NCI-H460 (cell line): ENCODE data around the gene ITGB8. TPM values are rescaled to one million over a fixed set of nuclear protein-coding genes. Genes with fewer than 3 reads are reported as not detected.
"Not testable (repeated sequence)": the region's sequence is repeated elsewhere in the genome, so short reads cannot be mapped to it uniquely, and the experiment has no call there.

Source experiments
- DNase-seq: peaks from one replicate; pipeline ENCODE4 v3.0.0-alpha.2; 2016; ENCODE audit warnings: low read depth; ENCODE audit errors: extremely low read depth
- polyA plus RNA-seq: library from polyadenylated mRNA; depleted of rRNA; stranded (reverse); fragments of >200 nt; gene quantifications from 2 replicates; pipeline ENCODE4 v1.2.3, GENCODE V29; 2014; cell fraction: nucleus; rRNA removed
- total RNA-seq: library from RNA; depleted of rRNA; stranded (reverse); fragments of >200 nt; shearing (Covaris generic); gene quantifications from 2 replicates; pipeline ENCODE4 v1.2.3, GENCODE V29; 2014; rRNA removed

The ITGB8 gene
- 15.6 and 18.5 TPM in 2 replicates for total RNA-seq
- 12.8 and 21.6 TPM in 2 replicates for polyA plus RNA-seq

- peak; percentile 71 for DNase-seq
Measured at GRCh38 chr7:20330239-20330927, at the start of gene ITGB8. ITGB8 (plus strand) TSS chr7:20330900; CDS start chr7:20331807, 907 bp downstream.

DNA sequence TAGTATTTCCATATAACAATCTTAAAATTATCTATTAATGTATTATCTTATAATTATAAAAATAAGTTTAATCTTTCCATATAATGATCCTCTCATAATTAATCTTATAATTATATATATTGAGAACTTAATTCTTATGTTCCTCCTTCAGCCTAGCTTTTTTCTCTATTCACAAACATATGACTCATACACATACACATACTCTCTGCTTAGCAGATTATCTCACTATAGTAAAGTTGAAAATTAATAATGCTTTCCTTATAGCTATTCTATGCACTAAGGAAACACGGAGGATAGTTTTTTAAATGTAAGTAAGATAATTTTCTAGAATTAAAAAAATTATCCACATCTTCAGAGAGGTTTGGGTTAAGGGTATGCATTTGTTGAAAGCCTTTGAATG lies 47.7 kb upstream of the ITGB8 start:
- DNase-seq, result no peak

GRCh38 chr7:20283385-20283784 lies 47.3 kb upstream of the ITGB8 start:
- no peak for DNase-seq

- DNase-seq, result no peak
Measured at GRCh38 chr7:20284003-20284770, 46.5 kb upstream of the ITGB8 start.

GRCh38 chr7:20284771-20285143 lies 45.9 kb upstream of the ITGB8 start:
- DNase-seq, result no peak

GRCh38 chr7:20287317-20287716 lies 43.4 kb upstream of the ITGB8 start:
- no peak for DNase-seq

GRCh38 chr7:20288036-20288435 lies 42.7 kb upstream of the ITGB8 start:
- DNase-seq, result no peak

DNA sequence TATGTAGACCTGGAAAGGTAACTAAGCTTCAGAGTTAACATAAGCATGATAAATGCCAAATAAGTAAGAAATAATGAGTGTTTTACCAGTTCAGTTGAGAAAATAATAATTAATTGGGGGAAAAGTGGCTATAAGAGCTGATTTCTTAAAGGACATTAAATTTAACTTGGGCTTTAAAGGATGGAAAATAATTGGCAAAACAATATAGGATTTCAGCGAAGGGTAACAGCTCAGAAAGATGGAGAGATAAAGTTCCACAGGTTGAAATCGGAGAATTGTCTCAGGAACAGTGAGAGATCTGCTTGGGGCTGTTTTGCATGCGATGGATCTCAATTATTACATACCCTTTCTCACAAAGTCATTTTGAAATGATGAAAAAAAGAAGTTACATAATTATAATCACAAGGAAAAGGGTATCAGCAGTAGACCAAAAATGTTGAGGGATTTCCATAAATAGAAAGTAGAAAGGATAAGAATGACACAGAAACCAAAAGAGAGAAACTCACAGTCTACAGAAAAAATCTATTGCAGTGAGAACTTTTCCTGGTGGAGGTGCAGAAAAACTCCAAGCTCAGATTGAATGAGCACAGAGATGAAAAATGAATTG lies 40.1 kb upstream of the ITGB8 start:
- DNase-seq, result no peak

GRCh38 chr7:20293336-20293735 lies 37.4 kb upstream of the ITGB8 start:
- no peak for DNase-seq

DNA sequence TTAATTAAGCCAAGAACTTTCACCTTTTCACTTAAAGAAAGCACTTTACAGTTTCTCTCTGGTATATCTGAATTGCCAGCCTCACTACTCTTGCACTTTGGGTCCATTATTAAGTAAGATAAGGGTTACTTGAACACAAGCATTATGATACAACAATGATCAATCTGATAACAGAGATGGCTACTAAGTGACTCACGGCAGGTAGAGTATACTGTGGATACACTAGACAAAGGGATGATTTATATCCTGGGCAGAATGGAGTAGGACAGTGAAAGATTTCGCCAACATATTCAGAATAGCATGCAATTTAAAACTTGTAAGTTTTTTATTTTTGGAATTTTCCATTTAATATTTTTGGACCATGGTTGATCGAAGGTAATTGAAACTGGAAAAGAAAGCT lies 34.3 kb upstream of the ITGB8 start:
- no peak for DNase-seq

- no peak for DNase-seq
Measured at GRCh38 chr7:20296901-20297300, 33.8 kb upstream of the ITGB8 start.

DNA sequence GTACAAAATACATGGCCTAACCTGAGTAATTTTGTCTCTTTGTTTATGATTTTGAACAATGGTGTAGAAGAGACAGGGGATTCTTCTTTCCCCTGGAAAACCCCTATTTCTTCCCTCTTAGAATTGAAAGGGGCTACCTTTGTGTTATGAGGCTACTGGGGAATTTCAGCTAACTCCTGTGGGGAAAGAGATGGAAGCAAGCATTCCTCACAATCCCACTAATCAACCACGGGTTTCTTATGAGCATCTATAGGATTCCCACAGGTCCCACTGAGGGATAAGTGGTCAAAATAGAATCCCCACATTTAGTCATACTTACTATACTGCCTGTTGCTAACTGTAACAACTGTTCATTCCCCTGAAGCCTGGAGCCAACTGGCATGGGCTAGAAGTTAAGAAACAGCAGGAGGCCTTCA lies 32.2 kb upstream of the ITGB8 start:
- no peak for DNase-seq

DNA sequence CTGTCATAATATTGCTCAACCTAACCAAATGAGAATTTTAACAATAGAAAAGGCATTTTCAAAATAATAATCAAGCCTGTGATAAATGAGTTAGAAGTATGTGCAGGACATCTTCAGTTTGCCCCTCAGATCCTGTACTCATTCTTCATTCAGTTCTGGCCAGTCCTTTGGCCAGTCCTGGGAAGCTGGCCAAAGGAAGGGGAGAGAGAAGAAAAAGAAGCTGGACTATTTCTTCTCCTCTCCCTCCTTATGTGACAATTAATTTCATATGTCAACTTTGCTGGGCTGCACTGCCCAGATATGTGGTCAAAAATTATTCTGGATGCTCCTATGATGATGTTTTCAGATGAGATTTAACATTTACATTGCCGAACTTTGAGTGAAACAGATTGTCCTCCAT lies 31.6 kb upstream of the ITGB8 start:
- no peak for DNase-seq

- DNase-seq, result no peak
Measured at GRCh38 chr7:20299647-20300312, 30.9 kb upstream of the ITGB8 start.

DNA sequence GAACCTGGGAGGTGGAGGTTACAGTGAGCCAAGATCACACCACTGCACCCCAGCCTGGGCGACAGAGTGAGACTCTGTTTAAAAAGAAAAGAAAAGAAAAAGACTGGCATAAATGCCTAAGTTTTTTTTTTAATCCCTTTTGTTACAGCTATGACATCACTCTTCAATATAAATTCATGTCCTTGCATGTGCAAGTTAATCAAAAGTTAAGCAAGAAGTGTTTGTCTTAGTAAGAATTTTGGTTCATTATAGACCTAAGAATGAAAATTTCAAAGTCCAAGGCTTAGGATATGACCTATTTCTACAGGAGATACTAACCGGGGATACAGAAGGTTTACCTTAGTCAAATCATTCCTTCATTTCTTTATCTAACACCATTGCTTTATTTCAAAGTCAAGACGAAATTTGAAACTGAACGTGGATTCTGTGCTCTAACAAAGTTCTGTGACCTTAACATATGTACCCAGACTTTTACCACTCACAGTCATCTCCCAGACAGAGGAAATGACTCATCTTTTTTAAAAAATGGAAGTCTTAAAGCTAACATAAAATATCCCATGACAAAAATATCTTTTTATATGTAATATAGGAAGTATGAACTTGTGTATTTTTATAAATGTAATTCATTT lies 29.3 kb upstream of the ITGB8 start:
- no peak for DNase-seq

DNA sequence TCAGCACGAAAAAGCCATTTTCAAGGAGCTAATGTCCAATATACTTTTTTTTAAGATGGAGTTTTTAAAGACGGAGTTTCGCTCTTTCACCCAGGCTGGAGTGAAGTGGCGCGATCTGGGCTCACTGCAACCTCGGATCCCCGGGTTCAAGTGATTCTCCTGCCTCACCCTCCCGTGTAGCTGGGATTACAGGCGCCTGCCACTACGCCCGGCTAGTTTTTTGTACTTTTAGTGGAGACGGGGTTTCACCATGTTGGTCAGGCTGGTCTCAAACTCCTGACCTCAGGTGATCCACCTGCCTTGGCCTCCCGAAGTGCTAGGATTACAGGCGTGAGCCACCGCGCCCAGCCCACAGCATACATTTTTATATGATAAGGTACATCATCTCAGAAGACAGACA lies 28.4 kb upstream of the ITGB8 start:
- not testable (repeated sequence) for DNase-seq

DNA sequence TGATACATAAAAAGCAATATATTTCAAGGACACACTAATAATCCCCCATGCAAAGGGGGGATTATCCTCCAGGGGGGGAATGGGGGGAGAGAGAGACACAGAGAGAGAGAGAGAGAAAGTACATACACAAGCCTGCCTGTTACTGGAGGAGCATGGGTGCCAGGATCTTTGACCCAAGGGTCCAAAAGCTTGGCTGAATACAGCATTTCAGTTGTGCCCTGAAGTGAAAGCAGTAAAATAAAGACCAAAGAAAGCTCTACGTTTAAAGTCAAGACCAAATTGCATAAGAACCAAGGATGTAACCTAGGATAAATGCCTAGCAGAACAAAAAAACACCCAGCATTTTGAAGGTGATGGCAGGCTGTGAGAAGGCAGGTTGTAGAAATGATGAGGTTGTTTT lies 27.8 kb upstream of the ITGB8 start:
- no peak for DNase-seq

GRCh38 chr7:20304366-20304765 lies 26.3 kb upstream of the ITGB8 start:
- no peak for DNase-seq

DNA sequence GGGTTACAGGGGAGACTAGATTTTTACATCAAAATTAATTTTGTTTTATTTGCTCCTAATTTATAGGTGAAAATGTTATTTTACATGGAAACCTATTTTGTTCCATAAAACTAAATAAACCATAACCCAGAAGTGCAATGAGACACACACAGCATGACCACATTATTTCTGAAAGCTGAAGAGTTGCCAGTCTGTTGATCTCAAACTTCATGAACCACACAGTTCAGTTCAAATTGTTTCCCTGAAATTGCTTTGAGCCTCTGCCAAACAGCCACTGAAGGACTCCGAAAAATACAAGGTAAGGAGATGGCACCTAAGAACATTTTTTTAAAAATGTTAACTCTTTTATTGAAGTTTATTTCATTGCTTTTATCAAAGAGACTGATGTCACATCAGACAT lies 25.0 kb upstream of the ITGB8 start:
- no peak for DNase-seq

DNA sequence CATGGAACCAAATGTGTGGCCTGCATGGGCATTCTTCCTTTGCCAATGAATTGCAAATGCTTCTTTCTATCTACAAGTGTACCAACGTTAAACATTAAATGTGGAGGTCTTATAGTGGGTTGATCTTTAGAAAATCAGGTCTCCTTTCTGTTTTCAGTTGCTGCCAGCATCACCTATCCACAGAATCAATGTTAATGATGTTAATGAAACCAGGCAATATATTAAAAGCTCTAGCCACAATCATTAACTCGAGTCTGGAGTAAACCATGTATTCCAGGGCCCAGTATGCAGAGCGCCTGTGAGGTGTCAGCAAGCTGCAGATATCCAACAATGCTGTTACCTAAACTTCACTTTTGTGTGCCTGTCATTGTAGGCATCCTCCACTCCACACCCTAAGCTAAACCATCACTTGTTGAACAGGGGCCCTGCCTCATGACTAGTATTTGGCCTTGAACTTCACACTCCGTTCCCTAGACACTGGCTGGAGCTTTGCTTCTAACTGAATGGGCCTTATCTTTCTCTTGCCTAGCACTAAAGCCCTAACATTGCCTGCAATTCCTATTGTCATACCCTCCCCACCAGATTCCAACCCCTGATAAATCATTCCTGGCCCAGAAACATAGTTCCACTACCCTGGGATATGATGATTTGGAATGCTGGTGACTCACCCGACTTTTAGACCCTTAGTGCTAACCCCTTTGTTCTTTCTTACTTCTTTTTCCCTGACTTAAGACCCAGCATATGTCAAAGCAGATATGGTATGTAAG lies 24.3 kb upstream of the ITGB8 start:
- peak; percentile 92 for DNase-seq
